SJCRH30 (cell line): ENCODE data around the gene STAC2. TPM values are rescaled to one million over a fixed set of nuclear protein-coding genes. Genes with fewer than 3 reads are reported as not detected.
A peak's percentile ranks its signal among the peaks of the same experiment; 100 is the strongest.

Experiments used
- DNase-seq, 2 experiments: peaks; one replicate each; pipeline ENCODE4 v3.0.0-alpha.2; 2015 to 2020
- H3K27ac ChIP-seq: fragments of 250-450 bp; sonication (Bioruptor Pico); 2 replicates; pipeline ENCODE4 v1.5.1; 2020; ENCODE audit warnings: mild to moderate bottlenecking, moderate library complexity
- H3K27me3 ChIP-seq: fragments of 250-450 bp; sonication (Bioruptor Pico); 2 replicates; pipeline ENCODE4 v1.5.1; 2020; ENCODE audit warnings: mild to moderate bottlenecking, moderate library complexity
- H3K36me3 ChIP-seq: fragments of 250-450 bp; sonication (Bioruptor Pico); 2 replicates; pipeline ENCODE4 v1.5.1; 2020; ENCODE audit warnings: mild to moderate bottlenecking, moderate library complexity
- H3K4me1 ChIP-seq: fragments of 250-450 bp; sonication (Bioruptor Pico); 2 replicates; pipeline ENCODE4 v1.5.1; 2020; ENCODE audit warnings: mild to moderate bottlenecking, moderate library complexity
- H3K4me3 ChIP-seq: fragments of 250-450 bp; sonication (Bioruptor Pico); 2 replicates; pipeline ENCODE4 v1.5.1; 2020; ENCODE audit warnings: mild to moderate bottlenecking, moderate library complexity
- H3K9me3 ChIP-seq: fragments of 250-450 bp; sonication (Bioruptor Pico); replicated peaks from 2 replicates; pipeline ENCODE4 v1.5.1; 2020; ENCODE audit warnings: mild to moderate bottlenecking, moderate library complexity
- total RNA-seq: library from RNA; depleted of rRNA; stranded (reverse); fragments of >200 nt; shearing (Covaris generic); gene quantifications from 2 replicates; pipeline ENCODE4 v1.2.3, GENCODE V29; 2014

STAC2 gene
- total RNA-seq, 1 experiment from 2014 or later, result not detected

- H3K4me3 ChIP-seq, result no peak overlapping the region
- no peaks in the 10 kb centered on the region for H3K27me3 ChIP-seq
- H3K4me1 ChIP-seq, result peaks cover 16% of the 10 kb centered on the region
- no peak overlapping the region for H3K27ac ChIP-seq
- H3K9me3 ChIP-seq, result no peaks in the 10 kb centered on the region
- DNase-seq, result peak; percentile 28 to 49
- no peaks in the 10 kb centered on the region for H3K36me3 ChIP-seq
Measured at GRCh38 chr17:39239640-39240314, 14.0 kb upstream of the STAC2 start.

- no peaks in the 10 kb centered on the region for H3K27me3 ChIP-seq
- H3K4me1 ChIP-seq, result peaks cover 11% of the 10 kb centered on the region
- H3K9me3 ChIP-seq, result no peaks in the 10 kb centered on the region
- no peak overlapping the region for H3K27ac ChIP-seq
- DNase-seq, result peak in 1 of 2 experiments; percentile 23
- H3K36me3 ChIP-seq, result no peaks in the 10 kb centered on the region
- no peak overlapping the region for H3K4me3 ChIP-seq
Measured at GRCh38 chr17:39238311-39238972, 12.7 kb upstream of the STAC2 start.

GRCh38 chr17:39237586-39237985 lies 11.8 kb upstream of the STAC2 start:
- no peak for DNase-seq
- Histone ChIP-seq H3K4me1 (peaks cover 11% of the 10 kb centered on the region), H3K27ac (no peak overlapping the region), H3K36me3 (no peaks in the 10 kb centered on the region), H3K9me3 (no peaks in the 10 kb centered on the region), H3K27me3 (no peaks in the 10 kb centered on the region), H3K4me3 (no peak overlapping the region)

GRCh38 chr17:39236981-39237441 lies 11.3 kb upstream of the STAC2 start:
- no peaks in the 10 kb centered on the region for H3K36me3 ChIP-seq
- DNase-seq, result peak in 1 of 2 experiments; percentile 34

GRCh38 chr17:39236450-39236927 lies 10.7 kb upstream of the STAC2 start:
- no peaks in the 10 kb centered on the region for H3K36me3 ChIP-seq
- H3K27ac ChIP-seq, result no peak overlapping the region
- no peak for DNase-seq
- no peak overlapping the region for H3K4me3 ChIP-seq
- no peaks in the 10 kb centered on the region for H3K27me3 ChIP-seq
- peaks cover 13% of the 10 kb centered on the region for H3K4me1 ChIP-seq
- no peaks in the 10 kb centered on the region for H3K9me3 ChIP-seq

More at GRCh38 chr17:39236981-39237441, 11.3 kb upstream of the STAC2 start:
- Histone ChIP-seq H3K27me3 (no peaks in the 10 kb centered on the region), H3K9me3 (no peaks in the 10 kb centered on the region), H3K4me1 (peaks cover 11% of the 10 kb centered on the region), H3K4me3 (no peak overlapping the region), H3K27ac (no peak overlapping the region)

GRCh38 chr17:39235555-39236449 lies 10.1 kb upstream of the STAC2 start:
- Histone ChIP-seq H3K27ac (no peak overlapping the region), H3K4me1 (peaks cover 20% of the 10 kb centered on the region), H3K27me3 (no peaks in the 10 kb centered on the region), H3K36me3 (no peaks in the 10 kb centered on the region), H3K4me3 (no peak overlapping the region), H3K9me3 (no peaks in the 10 kb centered on the region)
- peak; percentile 62 to 81 for DNase-seq

GRCh38 chr17:39231591-39232551 lies 6.1 kb upstream of the STAC2 start:
- Histone ChIP-seq H3K36me3 (no peaks in the 10 kb centered on the region), H3K9me3 (no peaks in the 10 kb centered on the region), H3K4me1 (peaks cover 17% of the 10 kb centered on the region), H3K4me3 (peak overlapping the region; percentile 30), H3K27ac (no peak overlapping the region), H3K27me3 (no peaks in the 10 kb centered on the region)
- DNase-seq, result peak; percentile 73 to 79

GRCh38 chr17:39231091-39231561 lies 5.4 kb upstream of the STAC2 start:
- Histone ChIP-seq H3K27me3 (no peaks in the 10 kb centered on the region), H3K27ac (no peak overlapping the region), H3K4me1 (peaks cover 17% of the 10 kb centered on the region), H3K9me3 (no peaks in the 10 kb centered on the region), H3K36me3 (no peaks in the 10 kb centered on the region), H3K4me3 (peak overlapping the region; percentile 30)
- DNase-seq, result peak in 1 of 2 experiments; percentile 37

- Histone ChIP-seq H3K4me3 (no peak overlapping the region), H3K27ac (no peak overlapping the region), H3K27me3 (no peaks in the 10 kb centered on the region)
Measured at GRCh38 chr17:39230361-39230760, 4.6 kb upstream of the STAC2 start.

GRCh38 chr17:39229274-39229913 lies 3.6 kb upstream of the STAC2 start:
- Histone ChIP-seq H3K27me3 (no peaks in the 10 kb centered on the region), H3K36me3 (no peaks in the 10 kb centered on the region), H3K4me3 (no peak overlapping the region), H3K9me3 (no peaks in the 10 kb centered on the region), H3K4me1 (peaks cover 13% of the 10 kb centered on the region), H3K27ac (no peak overlapping the region)
- no peak for DNase-seq

More at GRCh38 chr17:39230361-39230760, 4.6 kb upstream of the STAC2 start:
- DNase-seq, result no peak
- Histone ChIP-seq H3K36me3 (no peaks in the 10 kb centered on the region), H3K4me1 (peaks cover 13% of the 10 kb centered on the region), H3K9me3 (no peaks in the 10 kb centered on the region)

GRCh38 chr17:39227364-39227919 lies 1.7 kb upstream of the STAC2 start:
- DNase-seq, result no peak

GRCh38 chr17:39225959-39226683 lies 376 bp upstream of the STAC2 start:
- H3K9me3 ChIP-seq, result no peaks in the 10 kb centered on the region
- H3K36me3 ChIP-seq, result no peaks in the 10 kb centered on the region
- H3K27me3 ChIP-seq, result no peaks in the 10 kb centered on the region
- H3K4me1 ChIP-seq, result peaks cover 7% of the 10 kb centered on the region
- DNase-seq, result peak; percentile 79
- peak overlapping the region; percentile 17 for H3K4me3 ChIP-seq
- no peak overlapping the region for H3K27ac ChIP-seq

More at GRCh38 chr17:39227364-39227919, 1.7 kb upstream of the STAC2 start:
- no peaks in the 10 kb centered on the region for H3K9me3 ChIP-seq
- H3K4me1 ChIP-seq, result peaks cover 13% of the 10 kb centered on the region
- H3K4me3 ChIP-seq, result no peak overlapping the region
- H3K27ac ChIP-seq, result no peak overlapping the region
- no peaks in the 10 kb centered on the region for H3K27me3 ChIP-seq
- no peaks in the 10 kb centered on the region for H3K36me3 ChIP-seq
